Measurements from ENCODE around the gene RHBDD1.

DNA sequence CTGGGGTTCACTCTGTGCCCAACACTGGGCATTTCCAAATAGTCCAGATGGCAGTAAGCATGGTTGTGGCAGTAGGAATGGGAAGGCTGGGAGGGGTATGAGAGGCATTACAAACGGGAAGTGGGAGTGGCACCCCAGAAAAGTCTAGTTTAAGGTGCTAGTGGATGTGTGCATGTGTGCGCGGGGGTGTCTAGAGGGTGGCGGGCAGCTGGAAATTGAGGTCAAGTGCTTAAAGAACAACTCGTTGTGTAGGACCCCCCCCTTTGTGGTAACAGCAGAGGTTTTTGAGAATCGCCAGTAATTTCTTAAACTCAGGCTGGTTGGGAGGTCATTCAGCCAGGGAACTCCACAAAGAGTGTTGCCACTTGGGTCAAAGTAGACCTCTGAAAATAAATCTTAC is 69.9 kb downstream of the RHBDD1 start:
- TF ChIP-seq, protein P1, sequence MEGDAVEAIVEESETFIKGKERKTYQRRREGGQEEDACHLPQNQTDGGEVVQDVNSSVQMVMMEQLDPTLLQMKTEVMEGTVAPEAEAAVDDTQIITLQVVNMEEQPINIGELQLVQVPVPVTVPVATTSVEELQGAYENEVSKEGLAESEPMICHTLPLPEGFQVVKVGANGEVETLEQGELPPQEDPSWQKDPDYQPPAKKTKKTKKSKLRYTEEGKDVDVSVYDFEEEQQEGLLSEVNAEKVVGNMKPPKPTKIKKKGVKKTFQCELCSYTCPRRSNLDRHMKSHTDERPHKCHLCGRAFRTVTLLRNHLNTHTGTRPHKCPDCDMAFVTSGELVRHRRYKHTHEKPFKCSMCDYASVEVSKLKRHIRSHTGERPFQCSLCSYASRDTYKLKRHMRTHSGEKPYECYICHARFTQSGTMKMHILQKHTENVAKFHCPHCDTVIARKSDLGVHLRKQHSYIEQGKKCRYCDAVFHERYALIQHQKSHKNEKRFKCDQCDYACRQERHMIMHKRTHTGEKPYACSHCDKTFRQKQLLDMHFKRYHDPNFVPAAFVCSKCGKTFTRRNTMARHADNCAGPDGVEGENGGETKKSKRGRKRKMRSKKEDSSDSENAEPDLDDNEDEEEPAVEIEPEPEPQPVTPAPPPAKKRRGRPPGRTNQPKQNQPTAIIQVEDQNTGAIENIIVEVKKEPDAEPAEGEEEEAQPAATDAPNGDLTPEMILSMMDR (IDR thresholded peaks at IDR 0.05): no peak
- no peak for TF ChIP-seq POLR2A (IDR thresholded peaks at IDR 0.05)

Data from heart left ventricle (tissue), 13 donors.